H1 (cell line): Measurements from ENCODE around the gene FHIT. TPM values are rescaled to one million over a fixed set of nuclear protein-coding genes. Genes with fewer than 3 reads are reported as not detected.

ENCODE experiments used
- CBX5 ChIP-seq: fragments of 300-800, 300-1000 bp; sonication (generic); IDR thresholded peaks from 2 replicates; pipeline ENCODE4 v1.7.1; 2016; ENCODE audit warnings: antibody characterized with exemption, low read length, low read depth
- polyA plus RNA-seq, 7 experiments: library from polyadenylated mRNA; depleted of rRNA in 3 of 7; stranded (reverse) in 5 of 7; unstranded in 2 of 7; fragments of >200 nt in 5 of 7; fragments of 200-250 nt in 2 of 7; gene quantifications; 1 replicate in 5 of 7; 2 replicates in 1 of 7; 4 replicates in 1 of 7; pipeline versions ENCODE4 v1.2.1 to v1.2.3, GENCODE V29; 2011 to 2013; ENCODE audit warnings: missing spikeins in 2 of 7, mixed read lengths in 2 of 7
- total RNA-seq: library from RNA; stranded (reverse); fragmentation: NEBNext Ultra II Directional; extraction: Animal tissue kit (Norgen Biotek cat#: 25700); gene quantifications from 2 replicates; pipeline ENCODE4 v1.2.1, GENCODE V29; 2021

The FHIT gene
- total and polyA plus RNA-seq, 2 of the 8 experiments (the other 6 are each of a cell fraction or from before 2014, with no cell fraction given), result 1.2 to 3.2 TPM

- TF ChIP-seq CBX5, result no peak
These were observed 1405.9 kb downstream of the FHIT start (continued) for GRCh38 chr3:59845386-59845785.
